K562 (cell line): ENCODE measurements around the gene SYNE1. TPM values are rescaled to one million over a fixed set of nuclear protein-coding genes. Genes with fewer than 3 reads are reported as not detected.

Experiments used
- ATAC-seq: fragments of 200-7000 bp; cut with Tn5 transposase; 3 replicates; pipeline ENCODE4 v1.9.1; 2020; ENCODE audit warnings: moderate library complexity
- BruUV-seq: library from RNA; stranded (reverse); fragments of 400-500 nt; replicated peaks from 2 replicates; lab custom pipeline; 2021; lab: Mats Ljungman, UMichigan
- CTCF ChIA-PET: fragments of 300-600 bp; formaldehyde crosslinking; extraction: SDS; loops from one replicate; lab custom pipeline; 2021; ENCODE audit warnings: low intra/inter-chr PET ratio; lab: Yijun Ruan, JAX
- POLR2A ChIA-PET: fragments of 300-600, 350-650 bp; sonication (Branson Sonifier 250); formaldehyde crosslinking; extraction: SDS; loops from one replicate; lab custom pipeline; 2021; ENCODE audit warnings: antibody characterized with exemption, inconsistent platforms; lab: Yijun Ruan, JAX
- DNase-seq, 4 experiments: peaks; one replicate each; pipeline versions ENCODE4 v3.0.0 to v3.0.0-alpha.2; 2011 to 2018; ENCODE audit warnings: low spot score in 3 of 4, mixed read lengths in 3 of 4; ENCODE audit errors: extremely low read depth in 1 of 4
- FAIRE-seq: peaks from 2 replicates; lab custom pipeline; 2011; peaks lifted over from hg19 to GRCh38; lab: Jason Lieb, UNC
- H2AFZ ChIP-seq: 2 replicates; pipeline ENCODE4 v1.6.0; 2011; ENCODE audit warnings: low read depth, low read length, control low read depth, inconsistent platforms
- H3K27ac ChIP-seq: fragments of 200-600 bp; 3 replicates; pipeline ENCODE4 v1.8.0; 2011; ENCODE audit warnings: low read depth, mild to moderate bottlenecking, control low read depth, inconsistent platforms, low read length, moderate library complexity, mixed read lengths; ENCODE audit errors: extremely low read depth
- H3K27me3 ChIP-seq, 2 experiments: fragments of 300-600 bp in 1 of 2; 2 replicates in 1 of 2; 3 replicates in 1 of 2; pipeline versions ENCODE4 v1.6.0 to v1.8.0; 2011; ENCODE audit warnings: inconsistent platforms in 2 of 2, low read length in 2 of 2, mild to moderate bottlenecking in 1 of 2, mixed read lengths in 1 of 2, moderate library complexity in 1 of 2; ENCODE audit not compliant: control insufficient read depth in 2 of 2, insufficient read depth in 2 of 2
- H3K36me3 ChIP-seq: fragments of 300-600 bp; 3 replicates; pipeline ENCODE4 v1.8.0; 2011; ENCODE audit warnings: mild to moderate bottlenecking, low read length, inconsistent platforms; ENCODE audit not compliant: control insufficient read depth, insufficient read depth
- H3K4me1 ChIP-seq, 2 experiments: fragments of 200-600 bp in 1 of 2; replicated peaks in 1 of 2; 2 replicates in 1 of 2; 3 replicates in 1 of 2; pipeline versions ENCODE4 v1.5.1 to v1.8.0; 2011; ENCODE audit warnings: inconsistent platforms in 2 of 2, low read length in 2 of 2, mild to moderate bottlenecking in 1 of 2, mixed read lengths in 1 of 2, moderate library complexity in 1 of 2; ENCODE audit not compliant: control insufficient read depth in 2 of 2, insufficient read depth in 2 of 2
- H3K4me2 ChIP-seq: 2 replicates; pipeline ENCODE4 v1.6.1; 2011; ENCODE audit warnings: low read length, control low read depth, inconsistent platforms, mixed read lengths; ENCODE audit not compliant: insufficient read depth
- H3K4me3 ChIP-seq: fragments of 200-600 bp; sonication (generic), shearing (Covaris generic); 2 replicates; pipeline ENCODE4 v1.5.1; 2016; ENCODE audit warnings: control low read depth, inconsistent platforms
- H3K79me2 ChIP-seq: fragments of 200-600 bp; 3 replicates; pipeline ENCODE4 v1.8.0; 2011; ENCODE audit warnings: low read length, inconsistent platforms; ENCODE audit not compliant: control insufficient read depth, insufficient read depth
- H3K9ac ChIP-seq, 2 experiments: 2 replicates each; pipeline versions ENCODE4 v1.6.0 to v1.6.1; 2011; ENCODE audit warnings: low read depth in 2 of 2, low read length in 2 of 2, control low read depth in 1 of 2, inconsistent platforms in 1 of 2, mild to moderate bottlenecking in 1 of 2, mixed read lengths in 1 of 2; ENCODE audit not compliant: insufficient read depth in 1 of 2
- H3K9me1 ChIP-seq: one replicate; pipeline ENCODE4 v1.6.0; 2011; ENCODE audit warnings: inconsistent platforms, mild to moderate bottlenecking, low read length, moderate library complexity; ENCODE audit not compliant: control insufficient read depth, insufficient read depth
- H3K9me3 ChIP-seq: replicated peaks from 2 replicates; pipeline ENCODE4 v1.5.1; 2011; ENCODE audit warnings: low read depth, low read length, inconsistent platforms; ENCODE audit not compliant: control insufficient read depth, insufficient read depth
- H4K20me1 ChIP-seq: replicated peaks from 2 replicates; pipeline ENCODE4 v1.6.1; 2011; ENCODE audit warnings: low read length, inconsistent platforms, mixed read lengths; ENCODE audit not compliant: control insufficient read depth, insufficient read depth
- DDX20 ChIP-seq: fragments of 450-650 bp; IDR thresholded peaks from 2 replicates; pipeline ENCODE4 v1.6.1; 2016; ENCODE audit warnings: missing genetic modification characterization, low read depth, mild to moderate bottlenecking, missing compliant biosample characterization, moderate library complexity
- DMBX1 ChIP-seq: fragments of 250-450 bp; sonication (Bioruptor Pico); IDR thresholded peaks from 2 replicates; pipeline ENCODE4 v1.8.0; 2022; ENCODE audit warnings: inconsistent platforms, mild to moderate bottlenecking, moderate library complexity, borderline replicate concordance
- HMGN3 ChIP-seq: IDR thresholded peaks from 2 replicates; pipeline ENCODE4 v1.6.1; 2011; ENCODE audit warnings: borderline replicate concordance, low read depth, mild to moderate bottlenecking, mixed read lengths, low read length; ENCODE audit not compliant: insufficient read length; ENCODE audit errors: extremely low read depth
- HSF4 ChIP-seq: fragments of 250-450 bp; sonication (Bioruptor Pico); IDR thresholded peaks from 2 replicates; pipeline ENCODE4 v2.1.2; 2022; ENCODE audit warnings: mild to moderate bottlenecking, moderate library complexity, borderline replicate concordance
- MAZ ChIP-seq, 2 experiments: fragments of 450-650 bp in 1 of 2; sonication (generic) in 1 of 2; formaldehyde crosslinking; IDR thresholded peaks in 1 of 2; conservative IDR thresholded peaks in 1 of 2; 2 replicates each; pipeline versions ENCODE4 v1.4.0 to v1.5.0; 2020; ENCODE audit warnings: mild to moderate bottlenecking in 1 of 2, missing genetic modification reagents in 1 of 2
- PCBP2 ChIP-seq: fragments of 200-400 bp; formaldehyde crosslinking; IDR thresholded peaks from 2 replicates; pipeline ENCODE4 v1.6.1; 2018; ENCODE audit warnings: low read length, low read depth, mild to moderate bottlenecking, moderate library complexity; ENCODE audit not compliant: poor library complexity, severe bottlenecking
- POLR2H ChIP-seq: IDR thresholded peaks from 2 replicates; pipeline ENCODE4 v1.6.1; 2016; ENCODE audit warnings: missing genetic modification characterization, low read depth, mild to moderate bottlenecking, control low read depth, missing compliant biosample characterization, moderate library complexity
- SREBF2 ChIP-seq: sonication (generic); formaldehyde crosslinking; IDR thresholded peaks from 2 replicates; pipeline ENCODE4 v1.4.0; 2020; ENCODE audit warnings: mild to moderate bottlenecking, missing genetic modification reagents
- SUPT5H ChIP-seq: fragments of 450-650 bp; IDR thresholded peaks from 2 replicates; pipeline ENCODE4 v1.6.1; 2016
- ZNF507 ChIP-seq: conservative IDR thresholded peaks from 2 replicates; pipeline ENCODE4 v1.6.1; 2017; ENCODE audit warnings: missing genetic modification characterization, missing compliant biosample characterization
- ZNF699 ChIP-seq: fragments of 250-450 bp; sonication (Bioruptor Pico); IDR thresholded peaks from 2 replicates; pipeline ENCODE4 v1.8.0; 2021; ENCODE audit warnings: mild to moderate bottlenecking, moderate library complexity; ENCODE audit not compliant: insufficient replicate concordance
- ZNF766 ChIP-seq: fragments of 200-800 bp; sonication (Bioruptor generic); conservative IDR thresholded peaks from 2 replicates; pipeline ENCODE4 v1.6.1; 2016; ENCODE audit warnings: missing genetic modification characterization, missing compliant biosample characterization
- WGBS: fragments of 100-300 bp; shearing (Covaris generic); methylation state at CpG from one replicate; pipeline ENCODE4 v1.1.6; 2016; ENCODE audit warnings: low coverage, mixed read lengths; ENCODE audit not compliant: insufficient coverage; ENCODE audit errors: missing lambda C conversion rate; 5-methylcytosine and 5-hydroxymethylcytosine counted together
- in situ Hi-C: fragments of 300-500 bp; cut with MboI; formaldehyde crosslinking; loops from 4 replicates; pipeline ENCODE4 v1.15.0; 2018; ENCODE audit warnings: inconsistent platforms, mixed read lengths
- intact Hi-C: fragments of 100-400 bp; cut with micrococcal nuclease; formaldehyde crosslinking; loops from 2 replicates; pipeline ENCODE4 v1.14.2; 2022
- polyA plus RNA-seq, 8 experiments: library from polyadenylated mRNA; depleted of rRNA in 4 of 8; stranded (reverse) in 5 of 8; unstranded in 3 of 8; fragments of >200 nt; fragmentation: Nextera tagmentation in 2 of 8; fragmentation: Illumina TruSeq in 1 of 8; extraction: Ambion mirVana in 2 of 8; extraction: Trizol in 1 of 8; gene quantifications; 2 replicates each; pipeline versions ENCODE4 v1.2.1 to v1.2.3, GENCODE V29; 2011 to 2014; ENCODE audit warnings: inconsistent platforms in 1 of 8, missing spikeins in 1 of 8
- total RNA-seq, 7 experiments: library from RNA; depleted of rRNA in 6 of 7; stranded (reverse); fragments of >200 nt in 6 of 7; fragmentation: Illumina TruSeq in 2 of 7; extraction: Trizol in 2 of 7; gene quantifications; 2 replicates each; pipeline versions ENCODE4 v1.2.1 to v1.2.3, GENCODE V29; 2011 to 2021; ENCODE audit warnings: low replicate concordance in 1 of 7
- TF ChIP-seq, protein P1 (sequence below): fragments of 450-650 bp; IDR thresholded peaks from 2 replicates; pipeline ENCODE4 v1.6.1; 2016; ENCODE audit warnings: borderline replicate concordance
- TF ChIP-seq, protein P2 (sequence below): IDR thresholded peaks from 2 replicates; pipeline ENCODE4 v1.6.1; 2011; ENCODE audit not compliant: insufficient read length; ENCODE audit errors: extremely low read depth
- TF ChIP-seq, protein P3 (sequence below), 2 experiments: fragments of 450-650 bp; conservative IDR thresholded peaks; 2 replicates each; pipeline ENCODE4 v1.6.1; 2017; ENCODE audit warnings: mild to moderate bottlenecking in 2 of 2, moderate library complexity in 2 of 2

The SYNE1 gene
- total and polyA plus RNA-seq, 9 of the 15 experiments (the other 6 are each of a cell fraction or from before 2014, with no cell fraction given): under 0.01 to 0.42 (median 0.08) TPM; not detected in 1

- TF ChIP-seq ZNF699 (CRISPR knock-in tag) (no peak), SUPT5H (no peak), HSF4 (CRISPR knock-in tag) (no peak)
Observed at GRCh38 chr6:152312434-152312833, 324.7 kb downstream of the SYNE1 start (continued).

DNA sequence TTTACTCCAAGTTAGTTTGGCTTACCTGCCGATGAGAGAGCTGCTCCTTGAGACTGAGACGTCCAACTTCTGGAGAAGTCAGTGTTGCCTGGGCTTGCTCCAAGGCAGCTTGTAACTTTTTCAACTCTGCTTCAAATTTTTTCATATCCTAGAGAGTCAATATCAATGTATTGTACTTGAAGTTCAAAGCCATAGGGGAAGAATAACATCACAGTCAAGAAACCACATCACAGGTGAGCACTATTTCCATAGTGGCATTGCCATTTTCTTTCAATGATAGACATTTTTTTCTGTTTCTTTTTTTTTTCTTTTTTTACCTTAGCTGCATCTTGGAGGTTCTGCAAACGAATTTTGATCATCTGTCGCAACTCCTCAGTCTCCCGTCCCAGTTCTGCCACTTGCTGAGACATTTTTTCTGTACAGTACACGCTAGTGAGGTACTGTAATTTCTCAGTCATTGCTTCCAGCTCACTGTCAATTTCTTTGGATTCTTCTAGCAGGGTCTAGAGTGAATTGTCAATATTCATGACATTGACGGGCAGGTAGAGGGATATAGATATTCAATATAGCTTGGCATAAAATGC lies 326.7 kb downstream of the SYNE1 start:
- no peak for ATAC-seq
- Histone ChIP-seq H3K4me3 (no peak overlapping the region), H3K27me3 (0 out of 5 replicates have a peak, but pooled peaks cover 0 to 4% of the 10 kb centered on the region in 2 experiments), H4K20me1 (no peaks in the 10 kb centered on the region), H3K9me1 (no peaks in the 10 kb centered on the region), H3K4me2 (no peak overlapping the region), H3K79me2 (no peaks in the 10 kb centered on the region), H3K4me1 (no peaks in the 10 kb centered on the region), H3K9ac (no peak overlapping the region), H3K27ac (no peak overlapping the region), H3K36me3 (no peaks in the 10 kb centered on the region), H3K9me3 (no peaks in the 10 kb centered on the region), H2AFZ (no peak overlapping the region)
- 2% methylated on average over 7 of the region's 7 CpGs for WGBS
- in situ Hi-C loops (no loop called here), intact Hi-C loops (no loop called here)
- no TSS peak for BruUV-seq
- no peak for DNase-seq
- no peak for FAIRE-seq
- POLR2A ChIA-PET: interaction anchor here (0.9 kb wide), 1 partner anchor 8 kb away, joined by 3 read pairs; no protein-coding TSS in a partner anchor
- CTCF ChIA-PET: interaction anchor here (0.7 kb wide), 1 partner anchor 23 kb away, joined by 3 read pairs; no protein-coding TSS in a partner anchor
- TF ChIP-seq DDX20 (tag) (no peak), POLR2H (tag) (no peak), DMBX1 (CRISPR knock-in tag) (no peak), MAZ (CRISPR knock-in tag; conservative IDR thresholded peaks at IDR 0.05 in 1 of 2, IDR thresholded peaks at IDR 0.05 in 1 of 2) (no peak), SREBF2 (CRISPR knock-in tag) (no peak), HMGN3 (no peak), PCBP2 (no peak), ZNF507 (tag) (no peak), ZNF766 (CRISPR knock-in tag) (no peak)
- TF ChIP-seq, protein P1, sequence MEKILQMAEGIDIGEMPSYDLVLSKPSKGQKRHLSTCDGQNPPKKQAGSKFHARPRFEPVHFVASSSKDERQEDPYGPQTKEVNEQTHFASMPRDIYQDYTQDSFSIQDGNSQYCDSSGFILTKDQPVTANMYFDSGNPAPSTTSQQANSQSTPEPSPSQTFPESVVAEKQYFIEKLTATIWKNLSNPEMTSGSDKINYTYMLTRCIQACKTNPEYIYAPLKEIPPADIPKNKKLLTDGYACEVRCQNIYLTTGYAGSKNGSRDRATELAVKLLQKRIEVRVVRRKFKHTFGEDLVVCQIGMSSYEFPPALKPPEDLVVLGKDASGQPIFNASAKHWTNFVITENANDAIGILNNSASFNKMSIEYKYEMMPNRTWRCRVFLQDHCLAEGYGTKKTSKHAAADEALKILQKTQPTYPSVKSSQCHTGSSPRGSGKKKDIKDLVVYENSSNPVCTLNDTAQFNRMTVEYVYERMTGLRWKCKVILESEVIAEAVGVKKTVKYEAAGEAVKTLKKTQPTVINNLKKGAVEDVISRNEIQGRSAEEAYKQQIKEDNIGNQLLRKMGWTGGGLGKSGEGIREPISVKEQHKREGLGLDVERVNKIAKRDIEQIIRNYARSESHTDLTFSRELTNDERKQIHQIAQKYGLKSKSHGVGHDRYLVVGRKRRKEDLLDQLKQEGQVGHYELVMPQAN: no peak
- TF ChIP-seq, protein P2, sequence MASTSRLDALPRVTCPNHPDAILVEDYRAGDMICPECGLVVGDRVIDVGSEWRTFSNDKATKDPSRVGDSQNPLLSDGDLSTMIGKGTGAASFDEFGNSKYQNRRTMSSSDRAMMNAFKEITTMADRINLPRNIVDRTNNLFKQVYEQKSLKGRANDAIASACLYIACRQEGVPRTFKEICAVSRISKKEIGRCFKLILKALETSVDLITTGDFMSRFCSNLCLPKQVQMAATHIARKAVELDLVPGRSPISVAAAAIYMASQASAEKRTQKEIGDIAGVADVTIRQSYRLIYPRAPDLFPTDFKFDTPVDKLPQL: no peak
- TF ChIP-seq, protein P3, sequence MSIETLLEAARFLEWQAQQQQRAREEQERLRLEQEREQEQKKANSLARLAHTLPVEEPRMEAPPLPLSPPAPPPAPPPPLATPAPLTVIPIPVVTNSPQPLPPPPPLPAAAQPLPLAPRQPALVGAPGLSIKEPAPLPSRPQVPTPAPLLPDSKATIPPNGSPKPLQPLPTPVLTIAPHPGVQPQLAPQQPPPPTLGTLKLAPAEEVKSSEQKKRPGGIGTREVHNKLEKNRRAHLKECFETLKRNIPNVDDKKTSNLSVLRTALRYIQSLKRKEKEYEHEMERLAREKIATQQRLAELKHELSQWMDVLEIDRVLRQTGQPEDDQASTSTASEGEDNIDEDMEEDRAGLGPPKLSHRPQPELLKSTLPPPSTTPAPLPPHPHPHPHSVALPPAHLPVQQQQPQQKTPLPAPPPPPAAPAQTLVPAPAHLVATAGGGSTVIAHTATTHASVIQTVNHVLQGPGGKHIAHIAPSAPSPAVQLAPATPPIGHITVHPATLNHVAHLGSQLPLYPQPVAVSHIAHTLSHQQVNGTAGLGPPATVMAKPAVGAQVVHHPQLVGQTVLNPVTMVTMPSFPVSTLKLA (conservative IDR thresholded peaks at IDR 0.05): no peak
